ENCODE results near the gene ALG5.

GRCh38 chr13:36973621-36974295, 25.4 kb downstream of the ALG5 start:
- TF ChIP-seq CTCF (IDR thresholded peaks at IDR 0.05; ENCODE audit: borderline replicate concordance, extremely low read depth, low read length, poor library complexity, severe bottlenecking) (no peak), EZH2 (IDR thresholded peaks at IDR 0.05; ENCODE audit: borderline replicate concordance, low read depth, low read length, severe bottlenecking) (no peak)
